GM18511 (cell line): ENCODE data around the gene XPO4.
"Not testable (repeated sequence)": the region's sequence is repeated elsewhere in the genome, so short reads cannot be mapped to it uniquely, and the experiment has no call there.

ENCODE experiments used
- ATAC-seq: cut with Tn5 transposase; IDR thresholded peaks from one replicate; pipeline ENCODE4 v1.9.1; 2021; ENCODE audit warnings: mild to moderate bottlenecking, moderate library complexity; ENCODE audit not compliant: unreplicated experiment

Gene XPO4

GRCh38 chr13:20891768-20892167 lies 10.8 kb downstream of the XPO4 start:
- ATAC-seq: no peak

- ATAC-seq: no peak
Measured at GRCh38 chr13:20891034-20891433, 11.5 kb downstream of the XPO4 start.

DNA sequence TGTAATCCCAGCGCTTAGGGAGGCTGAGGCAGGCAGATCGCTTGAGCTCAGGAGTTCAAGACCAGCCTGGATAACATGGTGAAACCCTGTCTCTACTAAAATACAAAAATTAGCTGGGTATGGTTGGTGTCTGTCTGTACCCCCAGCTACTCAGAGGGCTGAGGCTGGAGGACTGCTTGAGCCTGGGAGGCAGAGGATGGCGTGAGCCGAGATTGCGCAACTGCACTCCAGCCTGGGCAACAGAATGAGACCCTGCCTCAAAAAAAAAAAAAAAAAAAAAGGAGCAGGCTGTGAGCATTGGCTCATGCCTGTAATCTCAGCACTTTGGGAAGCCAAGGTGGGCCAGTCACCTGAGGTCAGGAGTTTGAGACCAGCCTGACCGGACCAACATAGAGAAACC lies 12.0 kb downstream of the XPO4 start:
- ATAC-seq: not testable (repeated sequence)

DNA sequence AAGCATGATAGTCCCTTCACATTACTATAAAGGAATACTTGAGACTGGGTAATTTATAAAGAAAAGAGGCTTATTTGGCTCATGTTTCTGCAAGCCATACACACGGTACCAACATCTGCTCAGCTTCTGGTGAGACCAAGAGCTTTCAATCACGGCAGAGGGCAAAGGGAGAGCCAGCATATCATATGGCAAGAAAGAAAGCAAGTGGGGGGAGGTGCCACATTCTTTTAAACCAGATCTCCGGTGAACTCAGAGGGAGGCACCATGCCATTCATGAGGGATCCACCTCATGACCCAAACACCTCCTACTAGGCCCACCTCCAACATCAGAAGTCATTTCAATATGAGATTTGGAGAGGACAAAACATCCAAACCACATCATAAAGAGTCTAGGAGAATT lies 20.3 kb downstream of the XPO4 start:
- ATAC-seq: no peak

DNA sequence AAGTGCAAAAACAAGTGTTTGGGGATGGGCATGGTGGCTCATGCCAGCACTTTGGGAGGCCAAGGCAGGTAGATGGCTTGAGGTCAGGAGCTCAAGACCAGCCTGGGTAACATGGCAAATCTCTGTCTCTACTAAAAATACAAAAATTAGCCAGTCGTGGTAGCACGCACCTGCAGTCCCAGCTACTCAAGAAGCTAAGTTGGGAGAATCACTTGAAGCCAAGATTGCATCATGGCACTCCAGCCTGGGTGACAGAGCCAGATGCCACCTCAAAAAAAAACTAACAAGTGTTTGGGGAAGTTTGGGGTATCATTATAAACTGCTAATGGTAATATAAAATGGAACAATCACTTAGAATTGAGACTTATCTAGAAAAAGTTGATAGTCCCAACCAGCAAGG lies 24.6 kb downstream of the XPO4 start:
- ATAC-seq: no peak

DNA sequence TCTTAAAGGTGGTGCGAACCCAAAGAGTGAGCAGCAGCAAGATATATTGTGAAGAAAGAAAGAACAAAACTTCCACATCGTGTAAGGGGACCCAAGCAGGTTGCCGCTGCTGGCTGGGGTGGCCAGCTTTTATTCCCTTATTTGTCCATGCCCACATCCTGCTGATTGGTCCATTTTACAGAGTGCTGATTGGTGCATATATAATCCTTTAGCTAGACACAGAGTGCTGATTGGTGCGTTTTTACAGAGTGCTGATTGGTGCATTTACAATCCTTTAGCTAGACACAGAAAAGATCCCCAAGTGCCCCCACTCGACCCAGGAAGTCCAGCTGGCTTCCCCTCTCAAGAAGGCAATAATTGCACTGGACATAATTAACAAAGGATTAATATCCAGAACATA lies 25.7 kb downstream of the XPO4 start:
- ATAC-seq: not testable (repeated sequence)

GRCh38 chr13:20874439-20874838 lies 28.1 kb downstream of the XPO4 start:
- ATAC-seq: not testable (repeated sequence)

DNA sequence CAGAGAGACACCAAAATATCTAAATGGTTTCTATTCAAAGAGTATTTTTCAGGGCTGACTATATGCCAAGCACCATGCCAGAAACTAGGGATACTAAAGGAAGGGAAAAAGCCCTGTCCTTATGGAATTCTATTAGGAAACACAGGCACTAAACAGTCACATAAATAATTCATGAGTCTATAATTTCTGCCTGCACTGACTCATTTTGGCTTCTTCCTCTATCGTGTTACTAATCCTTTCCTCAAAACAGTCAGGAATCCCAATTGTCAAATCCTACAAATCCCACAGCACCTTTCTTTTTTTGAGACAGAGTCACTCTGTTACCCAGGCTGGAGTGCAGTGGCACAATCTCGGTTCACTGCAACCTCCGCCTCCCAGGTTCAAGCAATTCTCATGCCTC lies 29.2 kb downstream of the XPO4 start:
- ATAC-seq: no peak

DNA sequence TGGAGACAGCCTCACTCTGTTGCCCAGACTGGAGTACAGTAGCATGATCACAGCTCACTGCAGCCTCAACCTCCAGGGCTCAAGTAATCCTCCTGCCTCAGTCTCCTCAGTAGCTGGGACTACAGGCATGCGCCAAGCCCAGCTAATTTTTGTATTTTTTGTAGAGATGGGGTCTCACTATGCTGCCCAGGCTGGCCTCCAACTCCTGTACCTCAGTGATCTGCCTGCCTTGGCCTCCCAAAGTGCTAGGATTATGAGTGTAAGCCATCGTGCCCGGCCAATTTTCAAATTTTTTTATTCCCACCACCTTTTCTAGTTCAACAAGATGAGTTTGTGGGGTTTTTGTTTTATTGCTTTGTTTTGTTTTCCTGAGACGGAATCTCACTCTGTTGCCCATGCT lies 31.7 kb downstream of the XPO4 start:
- no peak for ATAC-seq

GRCh38 chr13:20869540-20869939 lies 33.0 kb downstream of the XPO4 start:
- ATAC-seq: no peak

DNA sequence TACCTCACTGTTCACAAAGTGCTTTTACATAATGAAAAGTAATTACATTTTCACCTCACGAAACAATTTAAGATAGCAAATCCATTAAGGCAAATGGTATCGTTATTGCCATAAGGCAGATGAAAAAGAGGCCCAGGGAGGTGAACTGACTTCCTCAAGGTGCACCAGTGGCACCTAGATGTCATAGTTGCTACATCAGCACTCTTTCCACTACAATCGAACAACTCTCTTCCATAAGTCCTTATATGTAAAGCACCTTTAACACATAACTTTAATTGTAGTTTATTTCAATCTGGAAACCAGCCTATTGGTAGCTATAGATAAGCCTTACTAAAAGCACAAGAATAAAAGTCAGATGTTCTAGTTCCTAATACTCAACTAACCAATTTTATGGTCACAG lies 35.1 kb downstream of the XPO4 start:
- no peak for ATAC-seq

- not testable (repeated sequence) for ATAC-seq
Measured at GRCh38 chr13:20861666-20862065, 40.9 kb downstream of the XPO4 start.

- no peak for ATAC-seq
Measured at GRCh38 chr13:20860844-20861243, 41.7 kb downstream of the XPO4 start.

DNA sequence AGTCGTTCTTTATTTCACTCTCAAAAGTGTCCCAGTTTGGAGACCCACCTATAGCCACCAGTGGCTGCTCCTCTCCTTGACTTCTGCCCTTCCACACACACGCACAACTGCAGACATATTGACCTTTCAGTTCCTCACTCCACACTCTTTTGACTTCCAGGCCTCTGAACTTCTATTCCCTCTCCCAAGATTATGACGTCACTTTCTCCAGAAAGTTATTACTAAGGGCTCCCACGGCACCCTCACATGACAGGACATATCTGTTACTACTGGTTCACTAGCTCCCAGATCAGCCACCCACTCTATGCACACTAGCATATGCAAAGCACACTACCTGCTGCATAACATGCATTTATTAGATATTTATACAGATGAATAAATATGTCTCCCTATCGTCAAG lies 45.9 kb downstream of the XPO4 start:
- no peak for ATAC-seq

GRCh38 chr13:20851844-20852402 lies 50.6 kb downstream of the XPO4 start:
- ATAC-seq: no peak

DNA sequence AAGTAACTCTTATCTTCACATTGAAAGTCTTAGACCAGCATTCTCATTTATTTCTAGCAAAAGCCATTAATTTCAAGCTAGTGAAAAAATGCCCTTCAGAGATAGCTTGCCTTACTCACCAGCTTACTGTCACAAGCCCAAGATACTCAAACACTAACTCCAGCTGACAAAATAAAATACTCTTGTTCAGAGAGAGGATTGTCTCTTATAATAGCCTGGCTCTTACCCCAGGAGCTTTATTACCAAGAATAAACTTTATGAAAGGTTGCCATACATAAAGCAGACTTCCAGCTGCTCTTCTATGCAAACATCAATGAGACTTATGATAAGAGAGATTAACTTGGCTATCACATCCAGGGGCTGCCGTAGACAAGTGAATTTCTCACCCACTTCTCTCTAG lies 53.6 kb downstream of the XPO4 start:
- ATAC-seq: no peak

DNA sequence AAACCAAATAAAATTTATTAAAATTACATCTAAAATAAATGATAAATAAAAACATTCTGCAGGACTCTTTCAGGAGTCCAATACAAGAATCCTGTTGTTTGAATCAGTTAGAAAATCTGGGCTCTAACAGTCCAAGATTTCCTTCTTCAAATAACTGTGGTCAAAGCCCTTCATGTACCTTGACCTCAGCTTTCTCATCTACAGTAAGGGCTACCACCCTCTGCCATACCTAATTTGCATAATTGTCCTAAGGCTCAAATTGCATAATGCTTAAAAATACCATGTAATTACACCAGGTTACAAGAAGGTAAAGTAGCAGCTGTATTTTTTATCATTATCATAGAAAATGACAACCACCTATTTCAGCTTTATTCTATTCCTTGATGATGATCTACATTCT lies 54.3 kb downstream of the XPO4 start:
- ATAC-seq: no peak

DNA sequence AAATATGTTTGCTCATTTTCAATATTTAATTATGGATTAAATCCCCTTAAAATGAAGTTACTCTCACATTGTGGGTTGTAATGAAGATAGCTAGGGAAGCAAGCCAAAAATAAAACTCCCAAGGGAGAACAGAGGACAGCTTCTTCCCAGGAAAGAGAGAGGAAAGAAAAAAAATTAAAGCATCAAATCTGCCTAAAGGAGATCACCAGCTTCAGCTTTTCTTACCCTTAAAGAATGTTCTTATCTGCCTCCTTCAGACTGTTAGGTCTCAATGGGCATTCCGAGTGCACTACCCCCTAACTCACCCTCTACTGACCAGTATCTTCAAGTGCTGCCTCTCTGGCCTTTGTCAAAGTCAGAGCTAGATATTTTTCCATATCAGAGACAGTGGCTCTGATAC lies 55.2 kb downstream of the XPO4 start:
- no peak for ATAC-seq

DNA sequence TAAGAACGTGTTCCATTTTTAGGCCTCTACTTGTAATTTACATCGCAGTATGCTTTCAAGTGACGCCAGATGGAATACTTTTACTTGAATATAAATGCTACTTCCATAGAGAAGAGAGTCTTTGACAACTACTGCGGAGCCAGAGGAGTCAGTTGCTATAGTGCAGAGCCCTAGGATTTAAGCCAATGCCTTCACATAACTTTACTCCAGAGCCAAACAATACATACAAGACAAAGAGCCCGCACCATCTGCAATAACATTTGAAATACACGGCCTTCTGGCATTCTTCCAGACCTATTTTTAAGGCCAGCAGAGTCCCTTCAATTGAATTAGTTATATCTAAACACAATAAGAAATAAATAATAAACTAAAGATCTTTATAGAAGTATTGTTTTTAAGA lies 59.4 kb downstream of the XPO4 start:
- no peak for ATAC-seq

GRCh38 chr13:20840568-20840967 lies 62.0 kb downstream of the XPO4 start:
- no peak for ATAC-seq

GRCh38 chr13:20833900-20834679 lies 68.5 kb downstream of the XPO4 start:
- no peak for ATAC-seq

- ATAC-seq: no peak
Measured at GRCh38 chr13:20832861-20833260, 69.7 kb downstream of the XPO4 start.

GRCh38 chr13:20831933-20832332 lies 70.6 kb downstream of the XPO4 start:
- no peak for ATAC-seq
